B cell (primary cell): ENCODE results near the gene GREM1. TPM values are rescaled to one million over a fixed set of nuclear protein-coding genes. Genes with fewer than 3 reads are reported as not detected.

Experiments used
- ATAC-seq: fragments of 200-7000 bp; cut with Tn5 transposase; one replicate; pipeline ENCODE4 v1.10.0; 2021; ENCODE audit warnings: low read depth, mild to moderate bottlenecking, moderate number of reproducible peaks, moderate library complexity
- CTCF ChIA-PET: fragments of 350-600 bp; sonication (Branson Sonifier 250); formaldehyde crosslinking; loops from one replicate; lab custom pipeline; 2021; ENCODE audit warnings: antibody characterized with exemption, inconsistent platforms; lab: Charles Lee
- POLR2A ChIA-PET: fragments of 350-600 bp; sonication (Branson Sonifier 250); formaldehyde crosslinking; loops from one replicate; lab custom pipeline; 2021; ENCODE audit warnings: antibody characterized with exemption; lab: Charles Lee
- DNase-seq: peaks from one replicate; pipeline ENCODE4 v3.0.0; 2013
- H2AFZ ChIP-seq: 2 replicates; pipeline ENCODE4 v1.6.1; 2012; ENCODE audit warnings: mild to moderate bottlenecking, low read depth, low read length; ENCODE audit not compliant: insufficient read depth, poor library complexity, severe bottlenecking
- H3K27ac ChIP-seq, 2 donors: 1 replicate in 1 of 2; 2 replicates in 1 of 2; pipeline ENCODE4 v1.5.1; 2012 to 2013; ENCODE audit warnings: low read length in 2 of 2, mild to moderate bottlenecking in 2 of 2, moderate library complexity in 1 of 2
- H3K27me3 ChIP-seq, 4 experiments: fragments of 200-600 bp in 1 of 4; sonication (generic) in 1 of 4; replicated peaks in 1 of 4; 1 replicate in 2 of 4; 2 replicates in 2 of 4; pipeline versions ENCODE4 v1.6.1 to v1.7.0; 2013 to 2016; ENCODE audit warnings: low read length in 3 of 4, mild to moderate bottlenecking in 2 of 4, mixed read lengths in 1 of 4, moderate library complexity in 1 of 4; ENCODE audit not compliant: insufficient read depth in 4 of 4, control insufficient read depth in 3 of 4; ENCODE audit errors: control extremely low read depth in 1 of 4
- H3K36me3 ChIP-seq, 2 experiments: replicated peaks in 1 of 2; 1 replicate in 1 of 2; 2 replicates in 1 of 2; pipeline versions ENCODE4 v1.6.1 to v1.7.1; 2013; ENCODE audit warnings: low read length in 1 of 2; ENCODE audit not compliant: insufficient read depth in 2 of 2, control insufficient read depth in 1 of 2; ENCODE audit errors: control extremely low read depth in 1 of 2, extremely low read depth in 1 of 2
- H3K4me1 ChIP-seq, 2 donors: fragments of 200-600 bp in 1 of 2; sonication (generic) in 1 of 2; 1 replicate in 1 of 2; 2 replicates in 1 of 2; pipeline versions ENCODE4 v1.5.1 to v1.6.1; 2013 to 2017; ENCODE audit warnings: low read length in 2 of 2; ENCODE audit not compliant: control insufficient read depth in 2 of 2, insufficient read depth in 2 of 2
- H3K4me2 ChIP-seq: replicated peaks from 2 replicates; pipeline ENCODE3; 2012; ENCODE audit warnings: mild to moderate bottlenecking, low read depth, low read length; ENCODE audit not compliant: poor library complexity, severe bottlenecking
- H3K4me3 ChIP-seq, 5 experiments: fragments of 200-600 bp in 1 of 5; sonication (generic) in 1 of 5; 1 replicate in 3 of 5; 2 replicates in 2 of 5; pipeline versions ENCODE4 v1.5.1 to v1.7.0; 2011 to 2016; ENCODE audit warnings: low read length in 4 of 5, mild to moderate bottlenecking in 4 of 5, low read depth in 2 of 5, control low read depth in 1 of 5, moderate library complexity in 1 of 5; ENCODE audit not compliant: insufficient read depth in 1 of 5; ENCODE audit errors: control extremely low read depth in 1 of 5, extremely low read depth in 1 of 5
- H3K79me2 ChIP-seq: fragments of 200-600 bp; sonication (generic); one replicate; pipeline ENCODE4 v1.6.0; 2016; ENCODE audit warnings: low read length; ENCODE audit not compliant: control insufficient read depth, insufficient read depth
- H3K9ac ChIP-seq: fragments of 200-600 bp; sonication (generic); 2 replicates; pipeline ENCODE4 v1.6.1; 2017; ENCODE audit warnings: mild to moderate bottlenecking, low read length, moderate library complexity
- H3K9me3 ChIP-seq, 3 donors: one replicate each; pipeline versions ENCODE4 v1.6.1 to v1.7.1; 2013; ENCODE audit warnings: low read length in 2 of 3; ENCODE audit not compliant: control insufficient read depth in 2 of 3, insufficient read depth in 1 of 3; ENCODE audit errors: control extremely low read depth in 1 of 3
- H4K20me1 ChIP-seq: 2 replicates; pipeline ENCODE4 v1.6.0; 2012; ENCODE audit warnings: mild to moderate bottlenecking, low read length; ENCODE audit not compliant: insufficient read depth, control insufficient read depth, poor library complexity, severe bottlenecking
- H3K27ac Mint-ChIP-seq: one replicate; pipeline ENCODE4 v1.8.0; 2021; ENCODE audit warnings: mixed read lengths
- H3K27me3 Mint-ChIP-seq: one replicate; pipeline ENCODE4 v1.8.0; 2021; ENCODE audit warnings: mixed read lengths
- H3K4me1 Mint-ChIP-seq: one replicate; pipeline ENCODE4 v1.8.0; 2021; ENCODE audit warnings: mixed read lengths
- H3K4me3 Mint-ChIP-seq: one replicate; pipeline ENCODE4 v1.8.0; 2021; ENCODE audit warnings: mixed read lengths
- H3K9me3 Mint-ChIP-seq: one replicate; pipeline ENCODE4 v1.8.0; 2022; ENCODE audit warnings: mixed read lengths; ENCODE audit not compliant: insufficient read depth
- CTCF ChIP-seq: fragments of 200-600 bp; IDR thresholded peaks from one replicate; pipeline ENCODE4 v1.8.0; 2022; ENCODE audit warnings: antibody characterized with exemption, mild to moderate bottlenecking
- EZH2 ChIP-seq: IDR thresholded peaks from 2 replicates; pipeline ENCODE4 v1.6.1; 2012; ENCODE audit warnings: borderline replicate concordance, low read depth, mild to moderate bottlenecking, moderate library complexity, low read length; ENCODE audit not compliant: insufficient read depth, poor library complexity, severe bottlenecking
- WGBS: methylation state at CpG from one replicate; pipeline ENCODE4 v1.1.5; 2013; ENCODE audit warnings: missing lambda C conversion rate; ENCODE audit not compliant: insufficient coverage; 5-methylcytosine and 5-hydroxymethylcytosine counted together
- intact Hi-C: fragments of 100-400 bp; cut with micrococcal nuclease; formaldehyde crosslinking; loops from one replicate; pipeline ENCODE4 v1.10.0; 2022
- polyA minus RNA-seq: library from RNA; depleted of rRNA, polyadenylated mRNA; stranded (reverse); fragments of >200 nt; gene quantifications from 2 replicates; pipeline ENCODE4 v1.2.3, GENCODE V29; 2012
- polyA plus RNA-seq: library from polyadenylated mRNA; depleted of rRNA; stranded (reverse); fragments of >200 nt; gene quantifications from 2 replicates; pipeline ENCODE4 v1.2.3, GENCODE V29; 2012
- total RNA-seq, 2 donors: library from RNA; stranded (reverse); fragments of 120-200 nt in 1 of 2; gene quantifications; 1 replicate in 1 of 2; 2 replicates in 1 of 2; pipeline versions ENCODE4 v1.2.3 to v1.2.4, GENCODE V29; 2013 to 2022

Gene GREM1
- not detected in 2 replicates for total RNA-seq
- total RNA-seq (2013) = 0.02 TPM
- not detected in 2 replicates for polyA plus RNA-seq
- polyA minus RNA-seq = 0.07 TPM in 1 of 2 replicates, not detected in the other

- no peak for DNase-seq
- peak within 1 kb of the TSS; percentile 35 for H3K9ac ChIP-seq
- Mint-ChIP-seq H3K9me3 (no peaks in the 10 kb centered on the region), H3K4me3 (peak within 1 kb of the TSS; percentile 77), H3K27ac (no peak within 1 kb of the TSS), H3K27me3 (peaks cover 49% of the 10 kb centered on the region), H3K4me1 (peaks cover 34% of the 10 kb centered on the region)
- WGBS = 5% methylated on average over 97 of the region's 99 CpGs
- intact Hi-C loops = no loop called here
- ATAC-seq = no peak
- peak within 1 kb of the TSS; percentile 43 for H2AFZ ChIP-seq
- no peak within 1 kb of the TSS for H3K27ac ChIP-seq
- H4K20me1 ChIP-seq = no peaks in the 10 kb centered on the region
- H3K4me2 ChIP-seq = peak within 1 kb of the TSS; percentile 65
- peaks cover 0 to 58% (median 40%) of the 10 kb centered on the region in 4 experiments for H3K27me3 ChIP-seq
- H3K4me1 ChIP-seq = peaks cover 31 to 32% of the 10 kb centered on the region in 2 donors
- TF ChIP-seq CTCF (no peak), EZH2 (no peak)
- ChIA-PET POLR2A (no interaction called here), CTCF (no interaction called here)
- H3K79me2 ChIP-seq = no peaks in the 10 kb centered on the region
- peak within 1 kb of the TSS in 4 of 5 experiments; percentile 8 to 52 (median 18) for H3K4me3 ChIP-seq
- H3K36me3 ChIP-seq = no peaks in the 10 kb centered on the region
- peaks cover 0 to 16% (median 0%) of the 10 kb centered on the region in 3 donors for H3K9me3 ChIP-seq
These were observed at the start of gene GREM1 for GRCh38 chr15:32717426-32718226. TSS of gene GREM1 (plus strand) at chr15:32718004. CDS start at chr15:32730691, 12,687 bp downstream.

- 90% methylated on average over 2 of the region's 2 CpGs for WGBS
These were observed 48.9 kb upstream of the GREM1 start for GRCh38 chr15:32668942-32669341.

More at GRCh38 chr15:32668942-32669341, 48.9 kb upstream of the GREM1 start:
- TF ChIP-seq EZH2 = no peak
- no peak for TF ChIP-seq CTCF
- no peak overlapping the region for H3K27ac Mint-ChIP-seq
- CTCF ChIA-PET = interaction anchor here (1.0 to 1.5 kb wide), 3 partner anchors 9 to 329 kb away, joined by 3 to 7 read pairs (median 7); no protein-coding TSS in a partner anchor
- H3K27me3 Mint-ChIP-seq = no peaks in the 10 kb centered on the region
- Histone ChIP-seq H3K4me1 (no peaks in the 10 kb centered on the region), H3K4me3 (no peak overlapping the region), H3K27me3 (no peaks in the 10 kb centered on the region), H3K9ac (no peak overlapping the region), H3K9me3 (no peaks in the 10 kb centered on the region), H3K27ac (no peak overlapping the region), H3K36me3 (no peaks in the 10 kb centered on the region), H4K20me1 (no peaks in the 10 kb centered on the region), H3K79me2 (no peaks in the 10 kb centered on the region), H2AFZ (no peak overlapping the region), H3K4me2 (no peak overlapping the region)
- ATAC-seq (no peak), DNase-seq (no peak)
- intact Hi-C loops = loop anchor here (10.0 kb wide), 1 partner anchor 176 kb away; no protein-coding TSS in a partner anchor
- no peak overlapping the region for H3K4me3 Mint-ChIP-seq
- H3K9me3 Mint-ChIP-seq = no peaks in the 10 kb centered on the region
- H3K4me1 Mint-ChIP-seq = no peaks in the 10 kb centered on the region
- POLR2A ChIA-PET = no interaction called here
